H9 (cell line): ENCODE results near the gene LHFPL2. TPM values are rescaled to one million over a fixed set of nuclear protein-coding genes. Genes with fewer than 3 reads are reported as not detected.

ENCODE experiments used
- DNase-seq: peaks from one replicate; pipeline ENCODE4 v3.0.0-alpha.2; 2017
- H2AFZ ChIP-seq: one replicate; pipeline ENCODE4 v1.6.1; 2013; ENCODE audit warnings: mild to moderate bottlenecking, low read length, control low read depth, moderate library complexity
- H2AK5ac ChIP-seq: 2 replicates; pipeline ENCODE4 v1.6.1; 2013; ENCODE audit warnings: low read length, control low read depth, mixed read lengths; ENCODE audit not compliant: insufficient read length
- H2BK120ac ChIP-seq: one replicate; pipeline ENCODE4 v1.6.1; 2013; ENCODE audit warnings: low read depth, mild to moderate bottlenecking, low read length, control low read depth, inconsistent platforms; ENCODE audit not compliant: poor library complexity, severe bottlenecking
- H2BK12ac ChIP-seq: 2 replicates; pipeline ENCODE4 v1.6.1; 2013; ENCODE audit warnings: low read length, control low read depth, mixed read lengths, low read depth; ENCODE audit not compliant: insufficient read length
- H2BK15ac ChIP-seq: 2 replicates; pipeline ENCODE4 v1.6.1; 2013; ENCODE audit warnings: low read depth, low read length, control low read depth
- H2BK20ac ChIP-seq: one replicate; pipeline ENCODE4 v1.6.1; 2013; ENCODE audit warnings: low read depth, mild to moderate bottlenecking, low read length, control low read depth, inconsistent platforms; ENCODE audit not compliant: poor library complexity, severe bottlenecking
- H2BK5ac ChIP-seq: 2 replicates; pipeline ENCODE4 v1.6.1; 2013; ENCODE audit warnings: low read length, control low read depth, mixed read lengths; ENCODE audit not compliant: insufficient read length
- H3K14ac ChIP-seq: 2 replicates; pipeline ENCODE4 v1.6.1; 2013; ENCODE audit warnings: low read length, control low read depth; ENCODE audit not compliant: insufficient read depth
- H3K18ac ChIP-seq: 2 replicates; pipeline ENCODE4 v1.6.1; 2013; ENCODE audit warnings: low read depth, mild to moderate bottlenecking, mixed read lengths, low read length, control low read depth; ENCODE audit not compliant: insufficient read length
- H3K23ac ChIP-seq: 2 replicates; pipeline ENCODE4 v1.6.1; 2013; ENCODE audit warnings: low read length, control low read depth, mixed read lengths, low read depth; ENCODE audit not compliant: insufficient read length
- H3K23me2 ChIP-seq: 2 replicates; pipeline ENCODE4 v1.6.1; 2013; ENCODE audit warnings: low read depth, mild to moderate bottlenecking, mixed read lengths, low read length, control low read depth; ENCODE audit not compliant: insufficient read length, poor library complexity, severe bottlenecking
- H3K27ac ChIP-seq: 2 replicates; pipeline ENCODE4 v1.5.1; 2013; ENCODE audit warnings: low read length, control low read depth, mixed read lengths, low read depth; ENCODE audit not compliant: insufficient read length
- H3K27me3 ChIP-seq: 2 replicates; pipeline ENCODE4 v1.6.1; 2013; ENCODE audit warnings: low read length, control low read depth, inconsistent platforms; ENCODE audit not compliant: insufficient read depth
- H3K4ac ChIP-seq: 2 replicates; pipeline ENCODE4 v1.6.1; 2013; ENCODE audit warnings: low read depth, mild to moderate bottlenecking, control low read depth, inconsistent platforms, low read length, moderate library complexity
- H3K4me1 ChIP-seq: 2 replicates; pipeline ENCODE4 v1.6.1; 2013; ENCODE audit warnings: low read length, control low read depth, inconsistent platforms; ENCODE audit not compliant: insufficient read depth
- H3K4me2 ChIP-seq: 2 replicates; pipeline ENCODE4 v1.6.1; 2013; ENCODE audit warnings: low read length, control low read depth, mixed read lengths; ENCODE audit not compliant: insufficient read length, insufficient read depth
- H3K56ac ChIP-seq: 2 replicates; pipeline ENCODE4 v1.6.1; 2013; ENCODE audit warnings: low read depth, mild to moderate bottlenecking, mixed read lengths, low read length, control low read depth; ENCODE audit not compliant: insufficient read length
- H3K79me1 ChIP-seq: 2 replicates; pipeline ENCODE4 v1.6.1; 2013; ENCODE audit warnings: low read depth, mild to moderate bottlenecking, moderate library complexity, low read length, control low read depth, inconsistent platforms; ENCODE audit not compliant: insufficient read depth, poor library complexity, severe bottlenecking
- H3K79me2 ChIP-seq: 2 replicates; pipeline ENCODE4 v1.6.1; 2013; ENCODE audit warnings: low read length, control low read depth, inconsistent platforms; ENCODE audit not compliant: insufficient read depth
- H3K9ac ChIP-seq: 2 replicates; pipeline ENCODE4 v1.6.1; 2013; ENCODE audit warnings: low read length, control low read depth, mixed read lengths; ENCODE audit not compliant: insufficient read length; ENCODE audit errors: extremely low read depth
- H3K9me3 ChIP-seq: one replicate; pipeline ENCODE4 v1.6.1; 2013; ENCODE audit warnings: low read depth, low read length, inconsistent platforms; ENCODE audit not compliant: control insufficient read depth
- H3T11ph ChIP-seq: one replicate; pipeline ENCODE4 v1.6.1; 2013; ENCODE audit warnings: mild to moderate bottlenecking, low read length, control low read depth, inconsistent platforms
- H4K20me1 ChIP-seq: one replicate; pipeline ENCODE4 v1.6.1; 2013; ENCODE audit not compliant: control insufficient read depth, insufficient read length, insufficient read depth
- H4K5ac ChIP-seq: 2 replicates; pipeline ENCODE4 v1.6.1; 2013; ENCODE audit warnings: low read depth, mild to moderate bottlenecking, mixed read lengths, low read length, control low read depth; ENCODE audit not compliant: insufficient read length
- H4K8ac ChIP-seq: replicated peaks from 2 replicates; pipeline ENCODE4 v1.6.1; 2013; ENCODE audit warnings: low read length, control low read depth, mixed read lengths, low read depth; ENCODE audit not compliant: insufficient read length
- H4K91ac ChIP-seq: 2 replicates; pipeline ENCODE4 v1.6.1; 2013; ENCODE audit warnings: low read depth, mild to moderate bottlenecking, moderate library complexity, mixed read lengths, low read length, control low read depth; ENCODE audit not compliant: insufficient read length
- H3K27ac Mint-ChIP-seq, 3 experiments: 2 replicates in 2 of 3; 3 replicates in 1 of 3; pipeline ENCODE4 v1.8.0; 2020 to 2021; ENCODE audit warnings: mixed read lengths in 3 of 3, mild to moderate bottlenecking in 1 of 3, moderate library complexity in 1 of 3
- H3K27me3 Mint-ChIP-seq: 2 replicates; pipeline ENCODE4 v1.8.0; 2021; ENCODE audit warnings: low read depth, mild to moderate bottlenecking, moderate library complexity, mixed read lengths
- H3K36me3 Mint-ChIP-seq, 3 experiments: 2 replicates in 2 of 3; 3 replicates in 1 of 3; pipeline ENCODE4 v1.8.0; 2020 to 2021; ENCODE audit warnings: low read depth in 3 of 3, mixed read lengths in 3 of 3; ENCODE audit not compliant: insufficient read depth in 1 of 3
- H3K4me1 Mint-ChIP-seq, 2 experiments: 2 replicates each; pipeline ENCODE4 v1.8.0; 2020; ENCODE audit warnings: mixed read lengths in 2 of 2
- H3K4me3 Mint-ChIP-seq, 2 experiments: 2 replicates in 1 of 2; 3 replicates in 1 of 2; pipeline ENCODE4 v1.8.0; 2020 to 2021; ENCODE audit warnings: mild to moderate bottlenecking in 2 of 2, mixed read lengths in 2 of 2, moderate library complexity in 1 of 2
- H3K9me3 Mint-ChIP-seq, 2 experiments: 2 replicates in 1 of 2; 3 replicates in 1 of 2; pipeline ENCODE4 v1.8.0; 2020; ENCODE audit warnings: mild to moderate bottlenecking in 2 of 2, mixed read lengths in 2 of 2, moderate library complexity in 1 of 2
- WGBS: extraction: QIAGEN DNeasy Blood & Tissue Kit; methylation state at CpG from one replicate; pipeline ENCODE4 v1.1.7; 2013; ENCODE audit warnings: missing lambda C conversion rate, low lambda C conversion rate, mixed read lengths; ENCODE audit not compliant: insufficient read length; ENCODE audit errors: extremely low coverage; 5-methylcytosine and 5-hydroxymethylcytosine counted together
- total RNA-seq: library from RNA; stranded (reverse); gene quantifications from 2 replicates; pipeline ENCODE4 v1.2.1, GENCODE V29; 2021
- TF ChIP-seq, protein P1 (sequence below): fragments of 200-600 bp; sonication (generic); conservative IDR thresholded peaks from 3 replicates; pipeline ENCODE4 v1.8.0; 2021; ENCODE audit warnings: antibody characterized with exemption, mild to moderate bottlenecking

Gene LHFPL2
- total RNA-seq, 1 experiment from 2014 or later = 26.3 TPM

DNA sequence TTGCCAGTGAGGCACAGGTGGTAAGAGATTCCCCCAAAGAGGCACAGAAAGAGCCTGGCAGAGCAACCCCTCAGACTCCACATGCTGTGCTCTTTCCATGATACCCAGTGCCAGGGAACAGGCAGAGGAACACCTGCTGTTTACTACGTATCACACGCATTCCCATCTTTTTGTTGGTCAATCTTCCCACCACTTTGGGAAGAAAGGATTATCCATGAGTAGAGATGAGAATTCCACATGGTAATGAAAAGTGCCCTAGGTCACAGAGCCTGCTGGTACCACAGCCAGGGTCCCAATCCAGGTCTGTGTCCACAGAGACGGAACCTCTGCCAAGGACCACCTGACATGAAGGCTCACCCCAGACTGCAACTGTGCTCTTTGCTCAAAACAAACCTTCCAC lies 86.6 kb downstream of the LHFPL2 start:
- H3K4me1 Mint-ChIP-seq = peaks cover 9 to 12% of the 10 kb centered on the region in 2 experiments; a peak in 3 of 4 replicates
- Histone ChIP-seq H3K79me2 (no peaks in the 10 kb centered on the region), H3T11ph (no peak overlapping the region), H2BK5ac (no peak overlapping the region), H2AK5ac (no peak overlapping the region), H4K5ac (no peak overlapping the region), H3K4ac (no peak overlapping the region), H2AFZ (no peak overlapping the region), H3K4me1 (no peaks in the 10 kb centered on the region), H3K9ac (no peak overlapping the region), H4K8ac (no peak overlapping the region), H3K79me1 (no peaks in the 10 kb centered on the region), H3K23me2 (no peaks in the 10 kb centered on the region), H3K4me2 (no peak overlapping the region), H3K27ac (no peak overlapping the region), H2BK12ac (no peak overlapping the region), H4K20me1 (no peaks in the 10 kb centered on the region), H3K27me3 (no peaks in the 10 kb centered on the region), H4K91ac (no peak overlapping the region), H3K14ac (no peak overlapping the region), H3K56ac (no peak overlapping the region), H3K9me3 (no peaks in the 10 kb centered on the region), H3K18ac (no peak overlapping the region), H2BK15ac (no peak overlapping the region), H2BK120ac (no peak overlapping the region), H2BK20ac (no peak overlapping the region), H3K23ac (no peak overlapping the region)
- peak overlapping the region; percentile 29 to 81 (median 33); a peak in 2 of 7 replicates for H3K27ac Mint-ChIP-seq
- peak; percentile 10 for DNase-seq
- H3K36me3 Mint-ChIP-seq = peaks cover 0 to 20% (median 5%) of the 10 kb centered on the region in 3 experiments; a peak in 4 of 7 replicates
- H3K9me3 Mint-ChIP-seq = no peaks in the 10 kb centered on the region
- WGBS = no CpG with 5 or more reads among the region's 3 CpGs
- TF ChIP-seq, protein P1, sequence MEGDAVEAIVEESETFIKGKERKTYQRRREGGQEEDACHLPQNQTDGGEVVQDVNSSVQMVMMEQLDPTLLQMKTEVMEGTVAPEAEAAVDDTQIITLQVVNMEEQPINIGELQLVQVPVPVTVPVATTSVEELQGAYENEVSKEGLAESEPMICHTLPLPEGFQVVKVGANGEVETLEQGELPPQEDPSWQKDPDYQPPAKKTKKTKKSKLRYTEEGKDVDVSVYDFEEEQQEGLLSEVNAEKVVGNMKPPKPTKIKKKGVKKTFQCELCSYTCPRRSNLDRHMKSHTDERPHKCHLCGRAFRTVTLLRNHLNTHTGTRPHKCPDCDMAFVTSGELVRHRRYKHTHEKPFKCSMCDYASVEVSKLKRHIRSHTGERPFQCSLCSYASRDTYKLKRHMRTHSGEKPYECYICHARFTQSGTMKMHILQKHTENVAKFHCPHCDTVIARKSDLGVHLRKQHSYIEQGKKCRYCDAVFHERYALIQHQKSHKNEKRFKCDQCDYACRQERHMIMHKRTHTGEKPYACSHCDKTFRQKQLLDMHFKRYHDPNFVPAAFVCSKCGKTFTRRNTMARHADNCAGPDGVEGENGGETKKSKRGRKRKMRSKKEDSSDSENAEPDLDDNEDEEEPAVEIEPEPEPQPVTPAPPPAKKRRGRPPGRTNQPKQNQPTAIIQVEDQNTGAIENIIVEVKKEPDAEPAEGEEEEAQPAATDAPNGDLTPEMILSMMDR = no peak
- no peaks in the 10 kb centered on the region for H3K27me3 Mint-ChIP-seq
- H3K4me3 Mint-ChIP-seq = no peak overlapping the region
